ENCODE results near the gene CD40LG.
A peak's percentile ranks its signal among the peaks of the same experiment; 100 is the strongest.

CD40LG gene

DNA sequence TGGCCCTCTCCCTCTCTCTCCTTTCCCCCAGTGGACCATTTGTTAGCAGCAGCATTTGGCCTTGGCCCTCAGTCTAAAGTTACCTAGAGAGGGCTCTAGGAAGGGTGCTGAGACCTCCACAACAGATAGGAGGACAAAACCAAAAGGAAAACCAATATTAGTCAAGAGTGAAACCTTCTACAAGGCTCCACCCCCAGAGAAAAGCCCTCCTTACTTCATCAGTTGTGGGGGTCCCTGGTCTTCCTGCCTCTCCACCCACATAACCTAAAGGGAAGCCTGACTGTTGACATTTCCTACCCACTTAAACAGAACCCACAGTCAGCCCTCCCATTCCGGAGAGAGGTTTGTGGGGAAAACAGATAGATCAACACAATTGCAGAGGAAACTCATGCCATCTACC lies 4.7 kb upstream of the CD40LG start:
- no peak overlapping the region for H3K4me3 ChIP-seq (ENCODE audit: control insufficient read depth, low read depth, low read length)
- no peak for DNase-seq (ENCODE audit: low read depth)
- no peak for TF ChIP-seq CTCF (conservative IDR thresholded peaks at IDR 0.05; ENCODE audit: control insufficient read depth, insufficient read depth, low read depth, low read length)

DNA sequence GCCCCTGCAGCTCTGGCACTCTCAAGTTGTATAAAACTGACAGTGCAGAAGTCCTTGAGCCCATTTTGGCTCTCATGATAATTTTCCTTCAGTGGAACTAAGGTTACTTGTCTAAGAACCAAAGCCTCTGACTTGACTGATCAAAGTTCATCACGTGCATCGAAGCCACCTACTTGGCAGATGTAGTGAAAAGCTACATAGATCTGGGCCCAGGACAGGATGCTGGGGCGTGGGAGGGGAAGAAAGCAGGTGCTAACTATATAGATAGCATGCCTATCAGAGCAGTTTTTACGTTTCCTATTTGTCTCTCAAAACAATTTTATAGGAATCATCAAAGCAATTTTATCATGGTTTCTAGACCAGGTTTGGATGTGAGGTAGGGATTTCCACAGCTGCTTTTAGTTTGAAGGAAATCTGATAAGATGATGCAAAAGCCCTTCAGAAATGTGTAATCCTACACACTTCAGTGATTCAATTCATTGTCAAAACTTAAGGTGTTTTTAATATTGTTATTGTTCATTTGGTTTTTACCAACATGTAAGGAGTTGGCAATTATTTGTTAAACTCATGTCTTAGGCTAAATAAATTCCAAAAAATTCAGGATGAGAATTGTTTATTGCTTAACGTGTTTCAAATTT lies 1.2 kb upstream of the CD40LG start:
- DNase-seq (ENCODE audit: low read depth) = no peak
- TF ChIP-seq CTCF (conservative IDR thresholded peaks at IDR 0.05; ENCODE audit: control insufficient read depth, insufficient read depth, low read depth, low read length) = no peak
- no peak overlapping the region for H3K4me3 ChIP-seq (ENCODE audit: control insufficient read depth, low read depth, low read length)

GRCh38 chrX:136650811-136651210 lies 2.9 kb downstream of the CD40LG start:
- no peak for TF ChIP-seq CTCF (conservative IDR thresholded peaks at IDR 0.05; ENCODE audit: control insufficient read depth, insufficient read depth, low read depth, low read length)
- H3K4me3 ChIP-seq (ENCODE audit: control insufficient read depth, low read depth, low read length) = no peak overlapping the region
- no peak for DNase-seq (ENCODE audit: low read depth)

GRCh38 chrX:136652822-136653723 lies 5.1 kb downstream of the CD40LG start:
- H3K4me3 ChIP-seq (ENCODE audit: control insufficient read depth, low read depth, low read length) = no peak overlapping the region
- DNase-seq (ENCODE audit: low read depth) = peak; percentile 40
- TF ChIP-seq CTCF (conservative IDR thresholded peaks at IDR 0.05; ENCODE audit: control insufficient read depth, insufficient read depth, low read depth, low read length) = no peak

GRCh38 chrX:136656361-136656964 lies 8.5 kb downstream of the CD40LG start:
- DNase-seq (ENCODE audit: low read depth) = no peak
- no peak for TF ChIP-seq CTCF (conservative IDR thresholded peaks at IDR 0.05; ENCODE audit: control insufficient read depth, insufficient read depth, low read depth, low read length)
- H3K4me3 ChIP-seq (ENCODE audit: control insufficient read depth, low read depth, low read length) = no peak overlapping the region

DNA sequence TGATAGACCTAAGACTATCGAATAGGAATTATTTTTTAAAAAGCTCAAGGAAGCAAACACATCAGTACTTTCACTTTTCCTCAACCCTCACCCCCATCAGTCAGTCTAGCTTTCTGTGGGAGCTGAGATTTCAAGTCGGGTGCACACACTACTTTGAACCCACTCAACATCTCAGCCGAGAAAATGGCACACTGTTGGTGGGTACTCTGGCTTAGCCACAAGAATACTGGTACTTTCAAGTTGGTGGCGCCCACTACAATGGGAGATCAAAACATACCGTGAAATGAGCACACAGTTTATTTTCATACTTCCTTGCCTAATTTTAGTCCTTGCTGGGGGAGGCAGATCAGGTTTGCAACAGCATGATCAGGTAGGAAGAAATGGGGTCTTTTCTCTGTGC lies 10.2 kb downstream of the CD40LG start:
- TF ChIP-seq CTCF (conservative IDR thresholded peaks at IDR 0.05; ENCODE audit: control insufficient read depth, insufficient read depth, low read depth, low read length) = no peak
- H3K4me3 ChIP-seq (ENCODE audit: control insufficient read depth, low read depth, low read length) = no peak overlapping the region
- DNase-seq (ENCODE audit: low read depth) = no peak
